Hepatocyte (in vitro differentiated cells): ENCODE measurements around the gene SORL1. TPM values are rescaled to one million over a fixed set of nuclear protein-coding genes. Genes with fewer than 3 reads are reported as not detected.

ENCODE experiments used
- DNase-seq: peaks from one replicate; pipeline ENCODE4 v3.0.0-alpha.2; 2016; ENCODE audit warnings: low spot score
- H2AFZ ChIP-seq: fragments of 200-600 bp; sonication (generic); 2 replicates; pipeline ENCODE4 v1.6.0; 2016; ENCODE audit warnings: antibody characterized with exemption, mild to moderate bottlenecking
- H3K27ac ChIP-seq: fragments of 200-600 bp; sonication (generic); 2 replicates; pipeline ENCODE4 v1.5.1; 2016; ENCODE audit warnings: mild to moderate bottlenecking
- H3K27me3 ChIP-seq: fragments of 200-600 bp; sonication (generic); 2 replicates; pipeline ENCODE4 v1.6.1; 2016
- H3K36me3 ChIP-seq: fragments of 200-600 bp; sonication (generic); replicated peaks from 2 replicates; pipeline ENCODE4 v1.5.1; 2016; ENCODE audit warnings: low read depth; ENCODE audit not compliant: insufficient read depth
- H3K4me1 ChIP-seq: fragments of 200-600 bp; sonication (generic); 2 replicates; pipeline ENCODE4 v1.5.1; 2016; ENCODE audit warnings: mild to moderate bottlenecking, moderate library complexity; ENCODE audit not compliant: insufficient read depth
- H3K4me2 ChIP-seq: fragments of 200-600 bp; sonication (generic); 2 replicates; pipeline ENCODE4 v1.6.0; 2016
- H3K4me3 ChIP-seq: fragments of 200-600 bp; sonication (generic); 2 replicates; pipeline ENCODE4 v1.5.1; 2016; ENCODE audit warnings: mild to moderate bottlenecking
- H3K79me2 ChIP-seq: fragments of 200-600 bp; sonication (generic); 2 replicates; pipeline ENCODE4 v1.6.0; 2017; ENCODE audit warnings: mild to moderate bottlenecking
- H3K9me2 ChIP-seq: fragments of 200-600 bp; sonication (generic); replicated peaks from 2 replicates; pipeline ENCODE4 v1.6.0; 2017; ENCODE audit warnings: mild to moderate bottlenecking; ENCODE audit not compliant: insufficient read depth
- H3K9me3 ChIP-seq: fragments of 200-600 bp; sonication (generic); 2 replicates; pipeline ENCODE4 v1.5.1; 2016; ENCODE audit warnings: low read depth, mild to moderate bottlenecking
- H4K20me1 ChIP-seq: fragments of 200-600 bp; sonication (generic); 2 replicates; pipeline ENCODE4 v1.6.0; 2016; ENCODE audit warnings: mild to moderate bottlenecking; ENCODE audit not compliant: insufficient read depth, poor library complexity, severe bottlenecking
- CTCF ChIP-seq: fragments of 200-600 bp; sonication (generic); IDR thresholded peaks from 2 replicates; pipeline ENCODE4 v1.5.1; 2016; ENCODE audit warnings: antibody characterized with exemption, mild to moderate bottlenecking; ENCODE audit not compliant: poor library complexity
- EZH2 ChIP-seq: fragments of 200-600 bp; sonication (generic); IDR thresholded peaks from 2 replicates; pipeline ENCODE4 v1.6.1; 2016; ENCODE audit warnings: antibody characterized with exemption, mild to moderate bottlenecking, borderline replicate concordance
- EZH2phosphoT487 ChIP-seq: fragments of 200-600 bp; sonication (generic); IDR thresholded peaks from one replicate; pipeline ENCODE4 v1.6.1; 2018; ENCODE audit warnings: antibody characterized with exemption, mild to moderate bottlenecking, low read depth, moderate library complexity; ENCODE audit not compliant: unreplicated experiment, severe bottlenecking
- WGBS: methylation state at CpG from one replicate; pipeline ENCODE4 v1.1.6; 2016; ENCODE audit warnings: low lambda C conversion rate; ENCODE audit errors: missing lambda C conversion rate; 5-methylcytosine and 5-hydroxymethylcytosine counted together
- polyA plus RNA-seq: library from polyadenylated mRNA; unstranded; fragments of >200 nt; fragmentation: Nextera tagmentation; extraction: Ambion mirVana; gene quantifications from 2 replicates; pipeline ENCODE4 v1.2.1, GENCODE V29; 2016
- total RNA-seq: library from RNA; depleted of rRNA; stranded (reverse); fragments of >200 nt; gene quantifications from 2 replicates; pipeline ENCODE4 v1.2.3, GENCODE V29; 2014

Gene SORL1
- total and polyA plus RNA-seq, 2 experiments from 2014 or later = 13.5 to 26.5 TPM

DNA sequence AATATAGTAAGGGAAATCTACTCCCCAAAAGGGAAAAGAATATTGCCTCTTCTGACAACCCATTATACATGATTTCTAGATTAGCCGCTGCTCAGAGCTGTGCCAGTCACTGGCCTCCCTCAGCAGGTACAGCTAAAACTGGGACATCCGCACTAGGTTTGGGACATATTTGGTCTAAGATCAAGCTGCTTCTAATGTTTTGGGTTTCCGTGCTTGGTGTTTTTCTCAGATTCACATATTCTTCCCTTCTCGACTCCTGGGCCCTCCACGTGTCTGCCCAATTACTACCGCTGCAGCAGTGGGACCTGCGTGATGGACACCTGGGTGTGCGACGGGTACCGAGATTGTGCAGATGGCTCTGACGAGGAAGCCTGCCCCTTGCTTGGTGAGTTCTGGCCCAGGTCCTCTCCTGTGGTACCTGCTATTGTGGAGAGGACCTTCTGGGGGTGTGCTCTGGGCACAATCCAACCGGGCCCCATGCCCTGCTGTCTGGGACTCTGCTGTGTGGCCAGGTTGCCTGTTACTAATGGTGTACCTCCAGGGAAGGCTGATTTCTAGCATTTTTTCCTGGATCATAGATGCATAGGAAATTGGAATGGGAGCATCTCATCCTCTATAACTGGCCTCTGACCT, 138.8 kb downstream of the SORL1 start:
- Histone ChIP-seq H3K27ac (no peak overlapping the region), H4K20me1 (no peaks in the 10 kb centered on the region), H3K9me2 (no peaks in the 10 kb centered on the region), H3K79me2 (no peaks in the 10 kb centered on the region), H3K36me3 (no peaks in the 10 kb centered on the region), H3K4me2 (no peak overlapping the region), H3K4me1 (peaks cover 3% of the 10 kb centered on the region), H2AFZ (no peak overlapping the region), H3K9me3 (no peaks in the 10 kb centered on the region), H3K27me3 (no peaks in the 10 kb centered on the region), H3K4me3 (no peak overlapping the region)
- no peak for DNase-seq
- no peak for TF ChIP-seq EZH2phosphoT487
- no peak for TF ChIP-seq CTCF
- TF ChIP-seq EZH2 = no peak
- 96% methylated on average over 12 of the region's 12 CpGs for whole genome bisulfite sequencing

DNA sequence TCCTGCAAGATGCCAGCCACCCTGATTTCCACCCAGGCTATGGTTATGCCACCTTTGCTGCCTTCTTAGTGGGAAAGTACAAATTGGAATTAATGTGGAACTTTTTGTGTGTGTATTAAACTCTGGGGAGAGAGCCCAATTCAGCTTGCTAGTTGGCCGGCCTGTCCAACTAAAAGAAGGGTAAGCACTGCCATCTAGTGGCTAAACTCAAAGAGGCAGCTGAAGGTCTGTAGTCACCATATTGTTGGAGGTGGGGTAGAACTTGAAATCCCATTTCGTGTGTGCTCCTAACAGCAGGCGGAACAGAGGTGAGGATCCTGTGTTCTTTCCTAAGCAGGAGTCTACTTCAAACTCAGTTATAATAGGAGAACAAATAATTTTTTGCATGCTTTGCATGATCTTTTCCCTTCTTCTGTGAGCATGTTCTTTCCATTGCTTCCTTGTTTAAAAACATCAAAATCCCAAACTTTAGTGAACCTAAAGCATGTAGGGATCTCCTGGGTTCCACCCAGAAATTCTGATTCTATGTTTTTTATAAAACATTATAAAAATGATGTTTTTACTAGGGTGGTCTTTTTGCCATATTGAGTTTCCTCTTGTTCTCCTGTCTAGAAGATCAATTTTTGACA, 139.4 kb downstream of the SORL1 start:
- peak; percentile 88 for DNase-seq
- no peaks in the 10 kb centered on the region for H3K27me3 ChIP-seq
- no peaks in the 10 kb centered on the region for H3K36me3 ChIP-seq
- WGBS = 33% methylated on average over 3 of the region's 3 CpGs
- no peaks in the 10 kb centered on the region for H4K20me1 ChIP-seq
- H3K9me2 ChIP-seq = no peaks in the 10 kb centered on the region
- H3K4me1 ChIP-seq = peaks cover 3% of the 10 kb centered on the region
- no peak overlapping the region for H3K4me3 ChIP-seq
- H3K27ac ChIP-seq = no peak overlapping the region
- no peaks in the 10 kb centered on the region for H3K9me3 ChIP-seq
- TF ChIP-seq EZH2phosphoT487 = no peak
- no peak for TF ChIP-seq EZH2
- TF ChIP-seq CTCF = peak; percentile 89
- no peaks in the 10 kb centered on the region for H3K79me2 ChIP-seq
- H2AFZ ChIP-seq = no peak overlapping the region
- no peak overlapping the region for H3K4me2 ChIP-seq

- H3K4me3 ChIP-seq = no peak overlapping the region
- H3K27me3 ChIP-seq = no peaks in the 10 kb centered on the region
- no peak overlapping the region for H3K4me2 ChIP-seq
- H3K9me3 ChIP-seq = no peaks in the 10 kb centered on the region
- no peaks in the 10 kb centered on the region for H3K79me2 ChIP-seq
- no peaks in the 10 kb centered on the region for H3K36me3 ChIP-seq
- H3K9me2 ChIP-seq = no peaks in the 10 kb centered on the region
- no peak overlapping the region for H3K27ac ChIP-seq
- no peaks in the 10 kb centered on the region for H3K4me1 ChIP-seq
- 82% methylated on average over 2 of the region's 2 CpGs for WGBS
- no peaks in the 10 kb centered on the region for H4K20me1 ChIP-seq
- no peak for DNase-seq
- TF ChIP-seq CTCF = no peak
- no peak for TF ChIP-seq EZH2
- TF ChIP-seq EZH2phosphoT487 = no peak
- no peak overlapping the region for H2AFZ ChIP-seq
Observed at GRCh38 chr11:121592708-121593107, 140.6 kb downstream of the SORL1 start.
